Loucy (cell line): ENCODE data around the gene RFESD.

Experiments used
- EZH2phosphoT487 ChIP-seq: fragments of 200-600 bp; IDR thresholded peaks from 2 replicates; pipeline ENCODE4 v1.6.1; 2018; ENCODE audit warnings: antibody characterized with exemption, mild to moderate bottlenecking, moderate library complexity, borderline replicate concordance
- TF ChIP-seq, protein P1 (sequence below): fragments of 200-600 bp; sonication (generic); conservative IDR thresholded peaks from 2 replicates; pipeline ENCODE4 v1.5.1; 2014; ENCODE audit warnings: mild to moderate bottlenecking, antibody characterized with exemption, low read length

DNA sequence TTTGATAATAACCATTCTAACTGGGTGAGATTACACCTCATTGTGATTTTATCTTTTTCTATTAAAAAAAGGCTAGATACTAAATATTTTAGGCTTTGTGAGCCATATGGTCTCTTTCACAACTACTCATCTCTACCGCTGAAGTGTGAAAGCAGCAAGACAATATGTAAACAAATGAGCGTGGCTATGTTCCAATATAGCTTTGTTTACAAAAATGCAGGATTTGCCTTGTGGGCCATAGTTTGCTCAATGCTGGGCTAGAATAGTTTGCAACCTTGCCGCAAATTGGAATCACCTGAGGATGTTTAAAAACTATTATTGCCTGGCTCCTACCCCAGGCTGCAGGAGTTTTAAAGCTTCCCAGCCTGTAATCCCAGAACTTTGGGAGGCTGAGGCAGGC is 36.9 kb upstream of the RFESD start:
- TF ChIP-seq, protein P1, sequence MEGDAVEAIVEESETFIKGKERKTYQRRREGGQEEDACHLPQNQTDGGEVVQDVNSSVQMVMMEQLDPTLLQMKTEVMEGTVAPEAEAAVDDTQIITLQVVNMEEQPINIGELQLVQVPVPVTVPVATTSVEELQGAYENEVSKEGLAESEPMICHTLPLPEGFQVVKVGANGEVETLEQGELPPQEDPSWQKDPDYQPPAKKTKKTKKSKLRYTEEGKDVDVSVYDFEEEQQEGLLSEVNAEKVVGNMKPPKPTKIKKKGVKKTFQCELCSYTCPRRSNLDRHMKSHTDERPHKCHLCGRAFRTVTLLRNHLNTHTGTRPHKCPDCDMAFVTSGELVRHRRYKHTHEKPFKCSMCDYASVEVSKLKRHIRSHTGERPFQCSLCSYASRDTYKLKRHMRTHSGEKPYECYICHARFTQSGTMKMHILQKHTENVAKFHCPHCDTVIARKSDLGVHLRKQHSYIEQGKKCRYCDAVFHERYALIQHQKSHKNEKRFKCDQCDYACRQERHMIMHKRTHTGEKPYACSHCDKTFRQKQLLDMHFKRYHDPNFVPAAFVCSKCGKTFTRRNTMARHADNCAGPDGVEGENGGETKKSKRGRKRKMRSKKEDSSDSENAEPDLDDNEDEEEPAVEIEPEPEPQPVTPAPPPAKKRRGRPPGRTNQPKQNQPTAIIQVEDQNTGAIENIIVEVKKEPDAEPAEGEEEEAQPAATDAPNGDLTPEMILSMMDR: no peak
- TF ChIP-seq EZH2phosphoT487: no peak
